ENCODE data around the gene ANGPTL8. TPM values are rescaled to one million over a fixed set of nuclear protein-coding genes. Genes with fewer than 3 reads are reported as not detected.

ANGPTL8 gene
- total and polyA plus RNA-seq, 10 of the 15 experiments (the other 5 are each of a cell fraction or from before 2014, with no cell fraction given) = not detected

GRCh38 chr19:11202488-11203193, 36.8 kb upstream of the ANGPTL8 start:
- Histone ChIP-seq H3K9ac (ENCODE audit: control insufficient read depth, insufficient read depth, low read length) (no peak overlapping the region), H4K20me1 (ENCODE audit: control insufficient read depth, insufficient read depth) (no peaks in the 10 kb centered on the region), H3K79me2 (ENCODE audit: control insufficient read depth, insufficient read depth, low read length) (no peaks in the 10 kb centered on the region), H2AFZ (ENCODE audit: control insufficient read depth, low read depth, low read length) (no peak overlapping the region), H3K4me1 (ENCODE audit: control insufficient read depth, insufficient read depth, low read length) (peaks cover 11% of the 10 kb centered on the region), H3K4me2 (ENCODE audit: control insufficient read depth, insufficient read depth) (no peak overlapping the region), H3K27me3 (replicated peaks in 1 of 2; ENCODE audit: control insufficient read depth in 2 of 2, insufficient read depth in 2 of 2, low read length in 1 of 2) (no peaks in the 10 kb centered on the region), H3K4me3 (no peak overlapping the region), H3K9me3 (replicated peaks; ENCODE audit: control insufficient read depth, insufficient read depth, low read length) (no peaks in the 10 kb centered on the region), H3K36me3 (ENCODE audit: control insufficient read depth in 2 of 2, insufficient read depth in 2 of 2, low read length in 1 of 2) (no peaks in the 10 kb centered on the region), H3K27ac (ENCODE audit: control insufficient read depth, insufficient read depth) (no peak overlapping the region)
- no peak for FAIRE-seq
- in situ Hi-C loops (cut with MboI) = loop anchor here (5.0 kb wide), 1 partner anchor 165 kb away; no protein-coding TSS in a partner anchor
- no TSS peak for BruUV-seq (replicated peaks)
- POLR2A ChIA-PET = no interaction called here
- no peak for DNase-seq (ENCODE audit: low read depth, low spot score)
- SMC1A ChIA-PET (ENCODE audit: uncharacterized antibody, unreplicated experiment) = interaction anchor here (0.7 kb wide), 1 partner anchor 76 kb away, joined by 3 read pairs; no protein-coding TSS in a partner anchor
- no peak for ATAC-seq
- intact Hi-C loops (cut with micrococcal nuclease; ENCODE audit: unreplicated experiment) = loop anchor here (1.0 to 5.0 kb wide), 3 partner anchors 65 to 265 kb away; no protein-coding TSS in a partner anchor
- 80% methylated on average over 20 of the region's 20 CpGs for WGBS (ENCODE audit: insufficient coverage, insufficient replicate concordance, low lambda C conversion rate, missing lambda C conversion rate)
- RAD21 ChIA-PET (ENCODE audit: unreplicated experiment) = interaction anchor here (1.0 kb wide), 2 partner anchors 64 to 65 kb away, joined by 3 to 4 read pairs; no protein-coding TSS in a partner anchor
- TF ChIP-seq CEBPB (IDR thresholded peaks at IDR 0.05; ENCODE audit: borderline replicate concordance in 1 of 2, low read depth in 2 of 2, low read length in 2 of 2) = no peak
- CTCF ChIA-PET = interaction anchor here (0.9 to 3.6 kb wide), 8 partner anchors 46 to 167 kb away, joined by 3 to 25 read pairs (median 4); partner anchors contain the start of gene SPC24

GRCh38 chr19:11203194-11204075, 36.0 kb upstream of the ANGPTL8 start:
- CTCF ChIA-PET = interaction anchor here (0.7 to 3.6 kb wide), 14 partner anchors 11 to 192 kb away, joined by 3 to 25 read pairs (median 3); no protein-coding TSS in a partner anchor
- DNase-seq (ENCODE audit: low read depth, low spot score) (no peak), ATAC-seq (peak; percentile 71), FAIRE-seq (no peak)
- SMC1A ChIA-PET (ENCODE audit: uncharacterized antibody, unreplicated experiment) = interaction anchor here (0.6 to 1.9 kb wide), 5 partner anchors 24 to 168 kb away, joined by 3 to 10 read pairs (median 4); no protein-coding TSS in a partner anchor
- Histone ChIP-seq H3K4me3 (no peak overlapping the region), H3K9ac (ENCODE audit: control insufficient read depth, insufficient read depth, low read length) (no peak overlapping the region), H3K9me3 (replicated peaks; ENCODE audit: control insufficient read depth, insufficient read depth, low read length) (no peaks in the 10 kb centered on the region), H3K36me3 (ENCODE audit: control insufficient read depth in 2 of 2, insufficient read depth in 2 of 2, low read length in 1 of 2) (no peaks in the 10 kb centered on the region), H3K4me1 (ENCODE audit: control insufficient read depth, insufficient read depth, low read length) (peaks cover 11% of the 10 kb centered on the region), H4K20me1 (ENCODE audit: control insufficient read depth, insufficient read depth) (no peaks in the 10 kb centered on the region), H3K27me3 (replicated peaks in 1 of 2; ENCODE audit: control insufficient read depth in 2 of 2, insufficient read depth in 2 of 2, low read length in 1 of 2) (no peaks in the 10 kb centered on the region), H3K79me2 (ENCODE audit: control insufficient read depth, insufficient read depth, low read length) (no peaks in the 10 kb centered on the region), H3K4me2 (ENCODE audit: control insufficient read depth, insufficient read depth) (no peak overlapping the region), H3K27ac (ENCODE audit: control insufficient read depth, insufficient read depth) (no peak overlapping the region), H2AFZ (ENCODE audit: control insufficient read depth, low read depth, low read length) (no peak overlapping the region)
- intact Hi-C loops (cut with micrococcal nuclease; ENCODE audit: unreplicated experiment) = loop anchor here (1.0 to 5.0 kb wide), 4 partner anchors 66 to 266 kb away; no protein-coding TSS in a partner anchor
- TF ChIP-seq YY1 (IDR thresholded peaks at IDR 0.05; ENCODE audit: low read depth, low read length) (peak; percentile 75), RAD21 (IDR thresholded peaks at IDR 0.05; ENCODE audit: insufficient read depth, low read depth, low read length) (peak; percentile 78), CTCF (IDR thresholded peaks at IDR 0.05 in 2 of 3, conservative IDR thresholded peaks at IDR 0.05 in 1 of 3; ENCODE audit: control insufficient read depth in 2 of 3, extremely low read depth in 1 of 3, insufficient read depth in 1 of 3, low read depth in 3 of 3, low read length in 3 of 3) (peak; percentile 60 to 93 (median 81)), SMC3 (IDR thresholded peaks at IDR 0.05; ENCODE audit: borderline replicate concordance, low read length) (peak; percentile 73; the same call in 1 of the 2 replicates), ZNF274 (IDR thresholded peaks at IDR 0.05; ENCODE audit: insufficient read depth, insufficient read length) (no peak), IKZF1 (conservative IDR thresholded peaks at IDR 0.05) (no peak)
- POLR2A ChIA-PET = interaction anchor here (1.0 kb wide), 1 partner anchor 24 kb away, joined by 3 read pairs; no protein-coding TSS in a partner anchor
- in situ Hi-C loops (cut with MboI) = loop anchor here (5.0 kb wide), 1 partner anchor 166 kb away; no protein-coding TSS in a partner anchor
- 67% methylated on average over 12 of the region's 17 CpGs for WGBS (ENCODE audit: insufficient coverage, insufficient replicate concordance, low lambda C conversion rate, missing lambda C conversion rate)
- RAD21 ChIA-PET (ENCODE audit: unreplicated experiment) = interaction anchor here (1.0 to 1.8 kb wide), 4 partner anchors 48 to 168 kb away, joined by 3 to 13 read pairs (median 6); partner anchors contain the start of gene SPC24
- no TSS peak for BruUV-seq (replicated peaks)

All from GM12878 (cell line).